T follicular helper cell (primary cell): ENCODE data around the gene CCNL1.
A peak's percentile ranks its signal among the peaks of the same experiment; 100 is the strongest.
"Not testable (repeated sequence)": the region's sequence is repeated elsewhere in the genome, so short reads cannot be mapped to it uniquely, and the experiment has no call there.

ENCODE experiments used
- DNase-seq: peaks from one replicate; pipeline ENCODE4 v3.0.0-alpha.2; 2020; ENCODE audit warnings: low read depth

The CCNL1 gene

DNA sequence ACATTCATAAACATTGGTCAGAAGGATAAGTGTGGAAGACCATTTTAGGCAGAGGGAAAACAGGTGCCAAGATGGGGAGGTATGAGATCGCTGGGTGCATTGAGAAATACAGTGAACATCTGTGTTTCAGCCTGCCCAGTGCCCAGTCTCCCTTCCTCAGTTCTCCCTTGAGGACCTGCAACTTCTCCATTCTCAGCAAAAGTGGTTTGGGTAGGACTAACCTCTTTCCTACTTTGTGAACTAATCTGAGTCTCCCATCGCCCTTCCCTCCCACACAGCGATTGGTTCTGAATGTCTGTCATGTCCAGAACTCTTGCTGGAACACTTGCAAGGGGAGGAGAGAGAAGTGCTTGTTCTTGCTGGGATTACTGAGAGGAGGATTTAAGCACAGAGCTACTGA, 10.9 kb upstream of the CCNL1 start:
- DNase-seq: no peak

DNA sequence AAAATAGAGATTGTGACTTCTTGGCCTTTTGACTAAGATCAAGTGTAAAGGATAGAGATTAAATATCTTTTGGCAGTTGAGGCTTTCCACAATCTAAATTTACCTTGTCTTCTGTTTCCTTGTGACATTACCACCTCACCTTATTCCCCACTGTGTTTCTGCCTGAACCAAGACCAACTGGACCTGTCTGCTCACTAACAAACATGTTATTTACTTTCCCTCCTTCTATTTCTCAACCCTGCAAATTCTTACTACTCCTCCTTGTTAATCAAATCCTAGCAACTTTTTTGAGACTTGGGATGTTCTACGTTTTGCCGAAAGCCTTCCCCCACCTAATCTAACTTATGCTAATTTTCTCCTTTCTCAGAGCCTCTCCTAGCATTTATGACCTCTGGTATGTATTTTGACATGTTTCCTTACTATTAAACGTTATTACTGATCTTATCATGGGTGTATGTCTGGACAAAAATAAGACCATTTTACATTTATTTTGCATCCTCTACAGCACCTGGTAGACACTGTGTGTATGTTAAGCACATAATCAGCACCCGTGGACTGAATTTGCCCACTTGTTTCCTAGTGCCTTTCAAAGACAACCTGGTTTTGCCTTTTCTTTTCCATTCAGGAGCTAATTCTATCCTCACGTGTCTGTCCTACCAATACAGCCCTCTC, 7.6 kb upstream of the CCNL1 start:
- no peak for DNase-seq

DNA sequence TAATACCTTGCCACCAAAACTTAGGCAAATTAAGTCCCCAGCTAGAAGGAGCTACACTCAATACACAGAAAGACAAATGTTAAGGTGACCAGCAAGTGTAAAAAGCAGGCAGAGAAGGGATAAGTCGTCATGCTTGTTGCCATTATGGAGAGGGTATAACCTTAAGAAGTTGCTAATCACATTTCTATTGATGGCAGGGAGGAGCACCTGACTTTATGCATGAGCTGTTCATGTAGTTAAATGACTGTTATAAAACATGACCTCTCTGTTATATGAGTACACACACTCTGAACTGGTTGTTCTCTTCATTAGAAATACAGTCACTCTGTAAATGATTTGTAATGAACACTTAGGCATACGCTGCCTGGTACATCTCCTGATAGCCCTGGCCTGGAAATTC, 6.6 kb upstream of the CCNL1 start:
- DNase-seq: no peak

- DNase-seq: no peak
These were observed 6.2 kb upstream of the CCNL1 start for GRCh38 chr3:157166115-157166514.

DNA sequence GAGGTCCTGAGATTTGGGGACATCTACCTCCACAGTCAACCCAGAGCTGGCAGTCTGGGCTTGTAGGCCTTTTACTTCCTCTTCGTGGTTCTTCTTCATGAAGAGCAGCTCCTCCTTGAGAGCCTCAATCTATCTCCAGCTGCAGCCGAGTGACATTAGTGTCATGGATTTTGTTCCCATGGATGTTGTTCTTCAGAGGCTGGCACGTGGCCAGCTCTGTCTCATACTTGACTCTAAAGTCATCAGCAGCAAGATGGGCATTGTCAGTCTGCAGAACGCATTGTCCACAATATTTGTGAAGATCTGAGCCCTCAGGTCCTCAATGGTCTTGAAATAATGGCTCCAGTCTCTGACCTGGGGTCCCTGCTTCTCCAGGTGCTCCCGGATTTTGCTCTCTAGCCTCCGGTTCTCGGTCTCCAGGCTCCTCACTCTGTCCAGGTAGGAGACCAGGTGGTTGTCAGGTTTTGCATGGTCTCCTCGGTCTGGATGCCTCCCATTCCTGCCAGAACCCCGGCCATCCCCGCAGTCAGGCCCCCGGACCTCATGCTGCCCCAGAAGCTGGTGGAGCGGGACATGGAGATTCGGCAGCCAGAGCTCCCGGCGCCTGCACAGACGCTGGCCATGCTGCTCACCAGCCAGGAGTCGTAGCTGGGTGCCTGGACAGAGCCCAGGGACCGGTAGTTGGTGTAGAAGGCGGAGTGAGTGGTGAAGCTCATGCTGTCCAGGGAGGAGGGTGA, 3.4 kb upstream of the CCNL1 start:
- no peak for DNase-seq

DNA sequence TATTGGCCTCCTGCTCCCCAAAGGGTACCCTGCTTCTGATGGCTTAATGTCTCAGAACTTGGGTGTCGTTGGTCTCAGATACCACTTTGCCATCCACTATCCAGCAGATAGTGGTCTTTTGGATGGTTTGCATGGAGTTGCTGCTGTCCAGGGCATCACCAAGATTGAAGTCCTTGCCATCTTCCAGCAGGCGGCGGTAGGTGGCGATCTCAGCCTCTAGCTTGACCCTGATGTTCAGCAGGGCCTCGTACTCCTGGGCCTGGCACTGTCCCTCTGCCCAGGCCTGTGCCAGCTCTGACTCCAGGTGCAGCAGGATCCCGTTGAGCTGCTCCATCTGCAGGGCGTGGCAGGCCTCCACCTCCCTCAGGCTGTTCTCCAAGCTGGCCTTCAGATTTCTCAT, 2.7 kb upstream of the CCNL1 start:
- not testable (repeated sequence) for DNase-seq

- peak; percentile 44 for DNase-seq
These were observed 894 bp upstream of the CCNL1 start for GRCh38 chr3:157160658-157161424.

- peak; percentile 81 for DNase-seq
These were observed 748 bp downstream of the CCNL1 start for GRCh38 chr3:157159037-157159761.

DNA sequence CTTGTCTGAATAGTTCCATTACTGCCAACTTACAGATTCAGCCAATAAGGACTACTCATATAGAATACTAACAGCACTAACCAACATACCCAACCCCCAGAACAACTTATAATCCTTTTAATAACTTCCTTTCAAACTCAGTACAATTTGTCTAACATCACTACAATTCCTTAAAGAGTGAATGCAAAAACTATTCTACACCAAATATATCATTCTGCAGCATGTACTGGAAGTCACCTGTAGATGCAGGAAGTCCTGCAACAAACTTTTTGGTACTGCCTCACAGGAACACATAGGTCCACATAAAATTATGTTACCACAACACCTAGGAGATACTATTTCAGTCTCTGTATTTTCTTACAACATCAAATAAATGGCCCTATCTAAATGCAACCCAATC, 2.1 kb downstream of the CCNL1 start:
- no peak for DNase-seq

DNA sequence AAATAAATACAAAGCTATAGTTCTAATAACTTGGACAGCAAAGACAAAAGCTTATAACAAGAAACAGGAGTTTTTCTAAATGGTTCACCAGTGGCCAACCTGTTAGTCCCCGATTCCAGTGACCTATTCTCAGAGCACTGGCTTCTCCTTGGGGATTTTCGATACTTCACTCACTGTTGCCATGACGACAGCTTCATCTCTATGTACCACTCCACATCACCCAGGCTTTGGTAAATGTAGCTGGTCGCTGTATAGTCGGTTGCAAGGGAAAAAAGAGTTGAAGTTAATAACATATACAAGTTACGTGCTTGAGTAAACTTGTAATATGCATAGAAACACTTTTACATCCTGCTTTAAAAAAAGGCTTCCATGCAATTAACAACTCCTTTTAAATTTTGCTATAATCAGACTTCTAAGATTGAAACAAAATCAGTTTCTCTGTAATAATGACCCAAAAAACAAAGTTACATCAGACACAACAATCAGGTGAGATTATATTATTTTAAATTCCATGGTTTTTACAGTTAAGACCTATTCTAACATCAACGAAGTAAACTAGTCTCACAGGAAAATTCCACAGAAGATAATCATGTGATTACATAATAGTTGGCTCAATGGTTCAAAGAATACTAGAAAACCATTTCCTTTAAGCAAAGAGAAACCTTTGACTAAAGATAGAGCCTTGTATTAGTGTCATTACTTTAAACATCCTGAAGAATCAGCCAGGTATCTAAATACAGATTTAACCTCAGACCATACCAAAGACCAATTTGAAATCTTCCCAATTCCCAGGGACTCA, 2.9 kb downstream of the CCNL1 start:
- DNase-seq: no peak

DNA sequence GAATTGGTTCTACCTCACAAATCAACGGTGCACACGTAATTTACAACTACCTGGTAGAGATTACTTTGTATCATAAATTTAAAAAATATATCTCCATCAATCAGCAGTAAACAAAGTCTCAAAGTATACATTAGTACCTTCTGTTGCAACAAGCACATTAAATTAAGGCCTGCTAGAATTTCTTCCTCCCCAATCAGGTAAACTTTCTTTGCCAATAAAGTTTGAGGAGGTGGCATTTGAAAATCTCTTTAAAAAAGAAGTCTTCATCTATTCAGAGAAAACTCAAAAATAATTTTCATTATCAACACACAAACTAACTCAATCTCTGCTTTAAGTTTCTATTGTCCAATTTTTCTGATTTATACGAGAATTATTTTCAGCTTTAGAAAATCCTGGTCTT, 4.4 kb downstream of the CCNL1 start:
- no peak for DNase-seq

GRCh38 chr3:157154563-157155330, 5.2 kb downstream of the CCNL1 start:
- no peak for DNase-seq

DNA sequence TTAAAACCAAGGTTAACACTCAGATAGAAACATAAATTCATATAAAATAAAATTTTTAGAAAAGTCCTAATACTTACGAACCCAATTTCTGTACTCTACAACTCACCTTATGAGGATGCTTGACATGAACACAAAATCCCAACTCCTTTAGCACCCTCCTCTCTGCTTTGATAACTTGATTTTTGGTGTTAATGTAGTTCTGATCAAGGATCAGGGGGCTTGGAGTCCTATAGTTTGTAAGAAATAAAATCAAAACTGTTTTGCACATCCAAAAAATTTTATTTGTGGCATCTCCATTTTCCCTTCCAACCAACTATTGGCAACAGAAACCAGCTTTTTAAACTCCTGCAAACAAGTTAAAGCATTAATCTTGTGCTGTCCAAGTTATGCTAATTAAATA, 7.0 kb downstream of the CCNL1 start:
- DNase-seq: no peak

DNA sequence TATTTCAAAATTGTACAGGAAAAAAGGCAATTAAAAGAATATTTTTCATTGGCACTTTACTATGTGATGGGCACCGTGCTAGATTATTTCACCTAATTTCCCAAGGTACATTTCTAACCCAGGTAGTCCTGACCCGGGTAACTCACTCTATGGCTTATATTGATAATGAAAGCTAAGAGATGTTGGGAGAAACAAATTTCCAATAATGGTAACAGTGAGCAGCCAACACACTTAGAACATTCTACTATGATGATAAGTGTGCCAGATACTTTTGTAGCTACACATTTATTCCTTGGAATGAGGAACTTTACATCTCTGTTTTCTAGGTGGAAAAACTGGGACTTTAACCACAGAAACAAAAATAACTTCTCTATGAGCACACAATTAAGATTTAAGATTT, 7.5 kb downstream of the CCNL1 start:
- no peak for DNase-seq

DNA sequence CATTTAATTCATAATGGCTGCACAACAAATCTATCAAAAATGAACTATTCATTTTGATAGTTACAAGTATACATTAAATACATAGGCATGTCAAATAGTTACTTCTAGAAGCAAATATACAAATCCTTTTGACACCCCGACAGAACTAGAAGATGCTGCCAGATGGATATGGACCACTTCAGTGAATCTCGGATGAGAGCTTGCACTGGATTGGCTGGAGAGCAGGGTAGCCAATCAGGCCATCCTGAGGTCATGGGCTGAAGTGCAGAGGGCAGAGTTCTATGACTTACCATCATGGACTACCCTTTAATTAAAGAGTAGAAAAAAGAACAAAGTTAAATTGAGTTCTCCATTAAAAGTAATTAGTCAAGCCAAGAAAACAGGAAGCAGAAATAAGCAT, 8.3 kb downstream of the CCNL1 start:
- DNase-seq: no peak

DNA sequence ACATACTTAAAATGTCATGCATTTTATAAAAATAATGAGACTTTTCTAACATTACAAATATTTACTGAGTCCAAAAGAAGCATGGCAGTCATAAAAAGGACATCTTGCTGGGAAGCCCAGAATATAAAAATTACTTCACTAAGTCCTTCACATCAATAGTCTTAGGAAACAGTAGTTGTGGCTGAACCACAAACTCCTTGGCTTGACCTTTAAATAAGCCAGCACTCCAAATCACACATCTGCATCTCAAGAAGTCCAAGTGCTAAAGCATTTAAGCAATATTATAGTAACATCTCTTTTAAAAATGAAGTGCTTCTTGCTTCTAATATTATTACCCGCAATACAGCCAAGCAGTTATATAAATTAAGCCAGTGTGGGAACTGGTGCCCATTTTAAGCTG, 8.8 kb downstream of the CCNL1 start:
- DNase-seq: no peak

GRCh38 chr3:157149136-157149696, 10.7 kb downstream of the CCNL1 start:
- DNase-seq: no peak

DNA sequence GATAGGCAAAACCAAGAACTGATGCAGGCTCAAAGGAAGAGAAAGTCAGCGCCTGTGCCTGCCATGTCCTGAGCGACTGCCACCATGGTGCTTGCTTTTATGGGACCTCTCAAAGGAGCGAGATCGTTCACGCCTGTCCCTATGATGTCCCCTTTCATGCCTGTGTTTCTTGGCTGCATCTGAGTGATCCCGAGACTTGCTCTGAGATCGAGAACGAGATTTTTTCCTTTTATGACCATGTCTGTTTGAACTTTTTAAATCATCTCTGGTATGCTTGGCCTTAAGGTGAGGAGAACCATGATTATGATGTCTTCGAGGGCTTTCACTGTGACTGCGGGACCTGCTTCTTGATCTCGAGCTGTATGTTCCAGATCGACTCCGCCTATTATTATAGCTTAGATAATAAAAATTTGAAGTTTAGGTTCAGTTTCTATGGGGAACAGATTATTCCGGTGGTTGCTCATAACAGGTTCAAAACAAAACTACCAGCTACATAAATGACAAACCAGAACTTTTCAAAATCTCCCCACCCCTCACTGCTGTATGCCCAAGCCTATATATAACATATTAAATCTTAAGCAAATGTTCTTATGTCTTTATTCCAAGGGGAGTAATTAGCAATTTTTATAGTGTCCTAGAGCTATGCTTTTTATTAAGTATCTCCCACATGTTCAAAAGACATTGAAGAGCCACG, 11.6 kb downstream of the CCNL1 start:
- DNase-seq: no peak

- DNase-seq: no peak
These were observed 12.7 kb downstream of the CCNL1 start for GRCh38 chr3:157147099-157147803.
